Measurements from ENCODE around the gene NCL.
"Not testable (repeated sequence)": the region's sequence is repeated elsewhere in the genome, so short reads cannot be mapped to it uniquely, and the experiment has no call there.

NCL gene

DNA sequence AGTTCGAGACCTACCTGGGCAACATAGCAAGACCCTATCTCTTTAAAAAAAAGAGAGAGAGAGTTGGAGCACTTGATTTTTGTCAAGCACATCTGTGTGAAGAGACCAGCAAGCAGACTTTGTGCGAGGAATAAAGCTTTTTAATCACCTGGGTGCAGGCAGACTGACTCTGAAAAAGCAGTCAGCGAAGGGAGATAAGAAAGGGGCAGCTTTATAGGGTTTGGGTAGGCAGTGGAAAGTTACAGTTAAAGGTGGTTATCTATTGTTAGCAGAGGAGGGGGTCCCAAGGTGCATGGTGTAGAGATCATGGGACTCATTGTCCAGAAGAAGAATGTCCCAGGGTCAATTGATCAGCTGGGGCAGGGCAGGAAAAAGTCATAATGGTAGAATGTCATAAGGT lies 34.4 kb downstream of the NCL start:
- no peak for DNase-seq

DNA sequence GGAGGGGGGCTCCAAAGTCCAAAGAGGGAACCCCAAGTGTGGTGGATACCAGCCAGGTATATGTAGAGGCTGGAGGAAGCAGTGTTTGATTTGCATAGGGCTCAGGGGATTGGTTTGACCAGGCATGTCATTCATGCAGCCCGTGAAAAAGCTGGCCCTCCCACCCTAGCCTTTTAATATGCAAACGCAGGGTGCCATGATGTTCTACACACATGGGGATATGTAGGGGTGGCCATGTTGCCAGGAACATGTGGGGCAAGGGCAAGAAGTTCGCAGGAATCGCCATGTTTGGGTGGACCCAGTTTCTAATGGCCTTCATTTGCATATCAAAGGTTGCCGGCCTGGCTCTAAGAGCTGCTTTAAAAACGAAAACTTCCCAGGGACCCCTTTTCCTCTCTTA lies 35.1 kb downstream of the NCL start:
- DNase-seq = no peak

DNA sequence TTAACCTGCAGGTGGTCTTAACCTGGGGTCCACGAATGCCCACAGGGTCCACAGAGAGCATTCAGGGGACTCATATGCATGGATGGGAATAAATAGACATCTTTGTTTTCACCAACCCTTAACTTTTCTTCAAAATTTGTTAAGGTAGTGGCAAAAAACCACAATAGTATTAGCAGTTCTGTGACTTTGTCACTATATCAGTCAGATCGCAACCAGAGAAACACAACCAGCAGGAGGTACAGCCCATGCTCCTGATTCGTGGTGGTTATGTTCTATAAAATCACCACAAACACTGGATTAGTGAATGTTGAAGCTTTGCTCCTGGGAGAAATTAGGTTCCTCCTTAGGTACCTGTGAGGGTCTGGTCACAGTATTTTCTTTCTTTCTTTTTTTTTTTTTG lies 37.2 kb downstream of the NCL start:
- DNase-seq = no peak

DNA sequence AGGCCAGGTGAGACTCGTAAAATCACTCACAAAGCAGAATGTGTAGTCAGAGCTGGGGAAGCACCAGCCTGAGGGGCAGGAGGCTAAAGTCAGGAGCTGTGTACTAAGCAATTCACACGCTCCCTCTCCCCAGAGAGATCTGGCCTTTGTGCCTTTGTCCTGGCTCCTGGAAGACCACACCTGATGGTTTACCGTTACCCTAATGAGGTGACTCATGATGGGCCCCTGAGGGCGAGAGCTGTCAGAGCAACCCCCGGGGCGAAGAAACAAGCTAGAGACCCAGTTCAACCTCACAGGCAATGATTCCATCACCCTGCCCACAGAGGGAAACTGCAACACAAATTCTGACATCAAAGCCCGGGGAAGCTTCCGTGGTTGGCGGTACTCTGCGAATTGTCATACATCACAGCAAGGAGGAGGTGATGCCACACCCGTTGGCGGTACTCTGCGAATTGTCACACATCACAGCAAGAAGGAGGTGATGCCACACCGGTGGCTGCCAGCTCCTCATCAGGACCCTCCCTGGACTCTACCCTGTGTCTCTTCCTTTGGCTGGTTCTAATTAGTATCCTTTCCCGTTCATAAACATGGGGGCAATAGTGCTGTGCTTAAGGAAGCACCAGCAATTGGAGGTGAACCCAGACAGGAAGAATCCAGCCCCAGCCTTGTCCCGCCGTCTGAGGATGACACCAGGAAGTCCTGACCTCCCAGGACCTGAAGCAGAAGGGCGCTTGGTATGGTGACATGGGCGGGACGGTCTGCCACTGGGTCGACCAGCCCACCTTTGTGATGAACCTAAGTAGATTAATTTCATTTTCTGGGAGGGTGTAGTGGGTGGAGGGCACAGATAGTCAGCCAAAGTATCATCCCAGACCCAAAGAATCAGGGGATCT lies 38.2 kb downstream of the NCL start:
- DNase-seq = peak; percentile 17 to 50

DNA sequence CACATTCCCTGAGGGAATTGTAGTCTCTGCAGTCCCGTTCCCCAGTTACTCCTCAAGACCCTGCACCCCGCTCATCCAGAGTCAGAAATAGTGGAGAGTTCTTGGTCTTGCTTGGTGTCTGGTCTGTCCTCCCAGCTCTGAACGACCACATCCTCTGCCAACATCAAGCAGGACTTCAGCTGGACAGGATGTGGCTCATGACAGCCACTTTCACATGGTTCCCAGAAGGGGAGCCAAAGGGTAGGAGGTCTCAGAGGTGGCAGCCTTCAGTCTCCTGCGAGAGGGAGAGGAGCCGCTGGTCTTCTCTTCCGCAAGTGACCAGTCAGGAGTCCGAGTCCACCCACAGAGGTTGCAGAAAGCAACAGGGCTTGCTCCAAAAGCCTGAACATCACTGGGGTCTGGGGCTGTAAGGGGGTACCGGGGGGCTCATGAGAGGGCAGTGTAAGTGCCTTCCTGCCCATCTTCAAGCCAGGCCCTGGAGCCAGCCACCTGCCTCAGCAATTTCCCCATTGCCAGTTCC lies 38.9 kb downstream of the NCL start:
- DNase-seq = no peak

DNA sequence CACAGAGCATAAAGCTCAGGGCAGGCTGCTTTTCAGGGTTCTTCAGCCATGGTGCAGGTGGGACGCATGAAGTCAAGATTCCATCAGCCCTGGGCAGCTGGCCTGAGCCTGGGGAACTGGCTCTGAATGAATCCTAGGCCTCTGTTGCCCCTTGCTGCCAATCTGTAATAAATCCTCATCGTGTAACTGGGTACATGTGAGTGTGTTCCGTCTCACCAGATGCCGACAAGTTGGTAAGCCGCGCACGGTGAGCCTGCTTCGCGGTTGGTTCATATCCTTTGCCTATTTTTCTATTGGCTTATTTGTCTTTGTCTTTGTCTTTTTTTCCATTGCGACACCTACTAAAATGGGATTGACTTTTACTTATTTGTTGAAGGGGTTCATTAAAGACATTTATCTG lies 41.1 kb downstream of the NCL start:
- DNase-seq = no peak

DNA sequence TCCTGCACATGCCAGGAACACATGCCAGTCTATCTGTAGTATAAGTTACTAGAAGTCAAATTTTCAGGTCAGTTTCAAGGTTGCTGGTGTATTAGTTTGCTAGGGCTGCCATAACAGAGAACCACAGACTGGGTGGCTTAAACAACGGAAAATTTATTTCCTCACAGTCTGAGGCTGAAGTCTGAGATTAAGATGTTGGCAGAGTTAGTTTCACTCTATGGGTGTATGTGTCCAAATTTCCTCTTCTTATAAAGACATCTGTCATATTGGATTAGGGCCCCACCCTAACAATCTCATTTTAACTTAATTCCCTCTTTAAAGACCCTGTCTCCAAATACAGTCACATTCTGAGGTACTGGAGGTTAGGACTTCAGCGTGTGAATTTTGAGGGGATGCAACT lies 42.2 kb downstream of the NCL start:
- no peak for DNase-seq

DNA sequence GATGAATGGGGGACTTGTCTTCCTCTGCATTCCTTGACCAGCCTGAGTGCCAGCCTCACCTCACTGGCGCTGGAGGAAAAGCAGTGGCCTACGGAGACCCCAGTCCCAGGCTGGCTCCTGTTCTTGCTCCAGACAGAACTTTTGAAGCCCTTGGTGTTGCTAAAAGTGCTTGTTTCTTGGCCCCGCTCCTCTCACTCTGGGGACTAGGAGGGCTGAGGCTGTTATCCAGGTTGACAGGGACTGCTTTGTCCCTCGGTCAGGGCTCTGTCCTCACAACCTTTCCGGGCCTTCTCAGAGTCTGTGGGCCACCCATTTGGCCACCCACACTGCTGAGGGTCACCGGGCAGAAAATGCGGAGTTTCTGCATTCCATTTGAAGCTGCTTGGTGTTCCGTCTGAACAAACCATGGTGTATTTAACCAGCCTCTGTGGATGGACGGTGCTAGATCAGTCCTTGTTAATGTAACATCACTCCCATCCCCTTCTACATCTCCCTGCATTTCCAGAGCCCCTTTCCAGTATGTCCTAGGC lies 43.2 kb downstream of the NCL start:
- DNase-seq = no peak

DNA sequence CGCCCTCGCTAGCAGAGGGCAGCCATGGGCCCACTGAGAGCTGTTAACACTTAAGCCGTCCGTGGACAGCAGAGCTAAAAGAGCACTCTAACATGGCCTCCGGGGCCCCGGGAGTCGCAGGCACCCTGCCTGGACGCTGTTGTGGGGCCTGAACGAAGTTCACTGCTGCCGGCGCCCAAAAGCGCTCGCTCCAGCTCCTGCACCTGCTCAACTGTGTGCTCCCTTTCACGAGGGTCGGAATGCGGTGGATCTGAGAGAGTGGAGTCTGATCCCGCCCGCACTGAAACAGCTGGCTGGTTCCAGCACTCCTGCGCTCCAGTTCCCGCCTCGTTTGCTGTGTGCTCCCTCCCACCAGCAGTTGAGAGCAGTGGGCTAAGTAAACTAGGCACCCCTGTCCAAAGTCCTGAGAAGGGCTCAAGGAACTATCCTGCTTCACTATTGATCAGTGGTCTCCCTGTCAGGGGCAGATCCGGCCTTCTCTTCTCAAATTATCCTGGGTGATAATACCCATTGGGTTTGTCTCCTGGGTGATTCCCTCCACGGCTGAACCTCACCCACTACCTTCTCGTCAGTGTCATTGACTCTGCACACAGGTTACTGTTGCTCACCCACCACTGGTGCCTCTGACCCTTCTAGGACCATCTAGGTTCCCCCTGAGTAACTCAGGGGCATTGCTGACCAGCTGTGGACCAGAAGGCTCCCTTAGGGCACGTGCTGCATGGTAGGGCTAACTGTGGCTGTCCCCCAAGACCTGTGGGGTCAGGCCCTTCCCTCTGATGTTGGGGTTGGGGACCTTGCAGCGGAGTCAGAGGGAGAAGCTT lies 45.3 kb downstream of the NCL start:
- no peak for DNase-seq

DNA sequence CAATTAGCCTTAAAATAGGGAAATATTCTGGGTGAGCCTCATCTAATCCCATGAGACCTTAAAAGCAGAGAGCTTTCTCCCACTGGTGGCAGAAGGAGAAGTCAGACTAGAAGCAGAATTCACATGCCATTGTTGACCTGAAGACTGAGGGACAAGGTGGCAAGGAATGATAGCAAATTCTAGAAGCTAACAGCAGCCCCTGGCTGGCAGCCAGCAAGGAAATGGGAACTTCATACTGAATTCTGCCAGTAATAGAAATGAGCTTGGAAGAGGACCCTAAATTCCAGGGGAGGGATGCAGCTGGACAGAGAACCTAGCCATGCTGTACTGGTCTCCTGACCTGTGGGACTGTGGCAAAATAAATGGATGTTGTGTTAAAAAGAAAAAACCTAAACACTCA lies 49.3 kb downstream of the NCL start:
- DNase-seq = no peak

DNA sequence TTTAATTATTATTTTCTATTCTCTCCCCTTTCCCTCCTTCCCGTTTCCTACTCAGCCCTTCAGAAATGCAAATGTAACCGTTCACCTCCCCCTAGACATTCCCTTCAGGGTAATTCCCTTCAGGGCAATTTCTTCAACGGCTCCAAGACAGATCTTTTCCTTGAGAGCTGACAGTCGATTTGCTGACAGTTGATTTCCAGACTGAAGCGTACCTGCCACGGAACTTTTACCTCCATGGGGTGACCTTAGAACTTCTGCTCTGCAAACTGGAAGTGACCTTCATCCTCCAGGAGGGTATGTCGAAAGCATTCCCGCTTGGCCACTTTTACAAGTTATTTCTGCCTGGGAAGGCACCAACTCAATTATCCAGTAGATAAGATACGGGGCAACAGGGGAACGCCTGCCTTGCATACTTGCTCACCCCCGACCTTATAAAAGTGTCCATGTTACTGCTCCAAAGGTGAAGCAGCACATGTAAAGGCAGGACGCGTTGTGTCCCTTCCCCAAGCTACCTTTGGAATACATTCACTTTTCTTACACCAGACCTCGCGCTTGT lies 50.3 kb downstream of the NCL start:
- DNase-seq = no peak

DNA sequence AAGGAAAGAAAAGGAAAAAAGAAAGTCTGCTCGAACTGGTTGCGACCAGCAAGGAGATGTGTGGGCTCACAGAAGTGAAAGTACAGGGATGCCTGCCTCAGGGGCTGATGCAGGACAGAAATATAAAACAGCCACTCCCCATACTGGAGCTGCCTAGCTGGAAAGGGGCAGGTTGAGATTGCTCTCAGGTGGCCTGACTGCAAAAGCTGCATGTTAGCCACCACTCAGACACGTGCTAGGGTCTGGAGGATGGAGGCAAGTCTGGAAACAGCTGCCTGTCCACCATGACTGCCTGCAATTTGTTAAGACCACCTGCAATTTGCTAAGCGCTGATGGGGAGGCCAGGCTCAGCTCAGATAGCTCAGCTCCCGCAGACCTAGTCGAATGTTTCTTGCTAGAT lies 50.8 kb downstream of the NCL start:
- no peak for DNase-seq

DNA sequence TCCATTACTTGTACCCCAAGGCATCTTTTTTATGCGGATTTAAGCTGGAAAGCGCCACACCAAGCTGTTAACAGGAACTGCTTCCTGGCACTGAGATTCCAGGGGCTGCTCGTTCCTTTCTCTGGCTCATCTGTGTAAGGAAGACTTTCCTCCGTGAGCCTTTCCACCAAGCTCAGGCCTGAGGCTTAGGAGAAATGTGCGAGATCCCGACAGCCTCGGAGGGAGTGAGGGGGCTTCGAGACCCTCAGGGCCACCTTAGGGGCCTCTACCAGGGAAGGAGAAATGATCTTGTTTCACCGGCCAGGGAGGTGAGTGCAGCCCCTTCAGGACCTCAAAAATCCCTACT lies 51.7 kb downstream of the NCL start:
- DNase-seq = no peak

DNA sequence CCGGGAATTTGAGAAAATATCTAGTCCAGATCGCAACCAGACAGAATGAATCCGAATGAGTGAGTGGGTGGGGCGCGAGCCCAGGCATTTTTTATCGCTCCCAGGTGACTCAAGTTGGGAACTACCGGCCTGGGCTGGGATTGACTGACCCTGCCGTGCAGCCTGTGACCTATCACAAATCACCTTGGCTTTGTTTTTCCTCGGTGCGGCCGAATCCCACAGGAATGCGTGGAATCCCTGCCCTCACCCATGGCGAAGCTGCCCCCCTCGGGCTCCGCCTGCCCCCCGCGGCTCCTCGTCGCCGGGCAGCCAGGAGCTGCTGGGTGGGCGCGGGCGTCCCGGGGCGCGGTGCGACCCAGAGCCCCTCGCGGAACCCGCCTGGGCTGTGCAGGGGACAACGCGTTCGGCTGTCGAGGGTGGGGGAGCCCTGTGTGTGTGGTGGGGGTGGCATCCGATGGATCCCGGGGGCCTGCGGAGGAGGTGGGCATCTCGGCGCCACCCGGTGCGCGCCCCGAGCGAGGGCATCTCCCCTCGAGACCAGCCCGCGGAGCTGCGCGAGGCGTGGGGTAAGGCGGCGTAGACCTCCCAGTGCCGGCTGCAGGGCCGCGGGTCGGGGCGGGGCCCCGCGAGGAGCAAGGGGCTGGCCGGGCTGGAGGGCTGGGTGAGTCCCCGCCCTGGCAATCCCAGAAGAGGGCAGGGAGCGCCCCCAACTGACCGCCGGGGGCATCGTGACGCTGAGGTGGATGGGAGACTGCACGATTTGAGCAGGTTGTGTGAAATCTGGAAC lies 52.3 kb downstream of the NCL start:
- DNase-seq = peak; percentile 52 to 65

DNA sequence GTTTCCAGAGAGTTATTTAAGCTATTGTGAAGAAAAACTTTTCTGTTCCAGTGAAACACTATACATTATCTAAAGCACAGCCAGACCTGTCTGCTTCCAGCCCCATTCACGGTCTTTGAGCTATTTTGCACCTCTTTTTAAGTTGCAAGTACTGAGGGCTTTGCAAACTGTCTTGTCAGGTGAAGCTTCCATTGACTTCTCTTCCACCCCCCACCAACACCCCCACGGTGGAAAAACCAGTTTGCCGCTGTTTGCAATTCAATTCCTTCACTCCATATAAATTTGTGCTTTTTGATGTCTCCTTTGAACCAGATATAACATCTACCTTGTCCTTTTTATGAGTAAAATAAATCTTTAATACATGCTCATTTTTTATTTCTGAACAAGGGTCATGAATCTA lies 53.0 kb downstream of the NCL start:
- no peak for DNase-seq

DNA sequence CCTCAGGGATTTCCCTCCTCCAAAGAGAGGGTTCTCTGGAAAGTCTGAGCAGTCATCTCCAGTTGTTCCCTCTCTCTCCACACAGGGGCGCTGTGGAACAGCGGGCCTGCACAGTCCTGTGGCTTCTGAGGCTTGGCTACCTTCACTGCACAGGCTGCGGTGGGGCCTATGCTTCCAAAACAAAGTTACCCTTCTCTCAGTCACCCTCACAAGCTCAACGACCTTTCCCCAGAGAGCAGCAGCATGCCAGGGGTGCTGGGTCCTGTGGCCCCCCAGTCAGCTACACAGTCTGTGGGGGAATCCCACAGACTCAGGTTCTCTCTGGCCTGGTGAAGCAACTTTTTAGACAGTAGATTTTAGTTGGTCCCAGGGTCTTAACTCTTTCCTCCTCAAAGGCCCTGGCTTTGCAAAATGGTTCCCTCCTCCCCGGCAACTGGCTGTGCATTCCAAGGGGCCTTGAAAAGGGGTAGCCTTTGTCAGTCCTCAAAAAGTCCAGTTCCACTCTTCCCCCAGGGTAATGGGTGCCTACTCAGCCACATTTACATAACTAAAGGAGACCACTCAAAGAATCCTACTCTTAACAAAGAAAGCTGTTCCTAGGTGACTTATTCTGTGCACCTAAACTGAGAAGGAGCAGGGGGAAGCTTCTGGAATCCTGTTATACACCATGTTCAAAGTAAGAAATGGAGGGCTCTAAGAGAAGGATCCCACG lies 53.8 kb downstream of the NCL start:
- no peak for DNase-seq

DNA sequence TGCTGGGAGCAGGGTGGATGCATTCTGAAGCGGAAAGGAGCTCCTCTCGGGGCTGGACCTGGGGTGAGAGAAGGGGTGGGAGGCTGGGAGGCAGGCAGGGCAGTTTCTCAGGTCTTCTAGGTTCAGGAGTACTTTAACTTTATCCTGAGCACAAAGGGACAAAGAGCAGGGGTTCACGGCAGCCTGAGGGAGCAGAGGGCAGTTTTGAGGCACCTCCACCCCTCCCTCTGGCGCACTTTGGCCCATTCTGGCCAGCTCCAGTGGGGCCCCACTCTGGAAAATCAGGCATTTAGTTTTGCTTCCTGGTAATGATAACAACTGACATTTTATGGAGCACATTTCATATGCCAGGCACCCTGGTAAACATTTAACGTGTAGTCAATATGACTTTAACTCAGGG lies 54.5 kb downstream of the NCL start:
- no peak for DNase-seq

DNA sequence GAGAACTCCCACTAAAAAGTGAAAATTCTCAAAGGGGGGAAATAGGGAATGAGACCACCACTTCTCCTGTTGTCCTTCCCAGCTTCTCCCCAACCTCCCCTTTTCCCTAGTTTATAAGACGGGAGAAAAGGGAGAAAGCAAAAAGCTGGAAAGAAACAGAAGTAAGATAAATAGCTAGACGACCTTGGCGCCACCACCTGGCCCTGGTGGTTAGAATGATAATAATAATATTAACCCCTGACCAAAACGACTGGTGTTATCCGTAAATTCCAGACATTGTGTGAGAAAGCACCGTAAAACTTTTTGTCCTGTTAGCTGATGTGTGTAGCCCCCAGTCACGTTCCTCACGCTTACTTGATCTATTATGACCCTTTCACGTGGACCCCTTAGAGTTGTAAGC lies 56.0 kb downstream of the NCL start:
- DNase-seq = not testable (repeated sequence)

DNA sequence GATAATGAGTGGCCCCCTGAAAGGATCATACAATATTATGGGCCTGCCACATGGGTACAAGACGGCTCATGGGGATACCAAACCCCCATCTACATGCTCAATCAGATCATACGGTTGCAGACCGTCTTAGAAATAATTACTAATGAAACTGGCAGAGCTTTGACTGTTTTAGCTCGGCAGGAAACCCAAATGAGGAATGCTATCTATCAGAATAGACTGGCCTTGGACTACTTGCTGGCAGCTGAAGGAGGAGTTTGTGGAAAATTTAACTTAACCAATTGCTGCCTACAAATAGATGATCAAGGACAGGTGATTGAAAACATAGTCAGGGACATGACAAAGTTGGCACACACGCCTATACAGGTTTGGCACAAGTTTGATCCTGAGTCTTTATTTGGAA lies 56.6 kb downstream of the NCL start:
- not testable (repeated sequence) for DNase-seq

DNA sequence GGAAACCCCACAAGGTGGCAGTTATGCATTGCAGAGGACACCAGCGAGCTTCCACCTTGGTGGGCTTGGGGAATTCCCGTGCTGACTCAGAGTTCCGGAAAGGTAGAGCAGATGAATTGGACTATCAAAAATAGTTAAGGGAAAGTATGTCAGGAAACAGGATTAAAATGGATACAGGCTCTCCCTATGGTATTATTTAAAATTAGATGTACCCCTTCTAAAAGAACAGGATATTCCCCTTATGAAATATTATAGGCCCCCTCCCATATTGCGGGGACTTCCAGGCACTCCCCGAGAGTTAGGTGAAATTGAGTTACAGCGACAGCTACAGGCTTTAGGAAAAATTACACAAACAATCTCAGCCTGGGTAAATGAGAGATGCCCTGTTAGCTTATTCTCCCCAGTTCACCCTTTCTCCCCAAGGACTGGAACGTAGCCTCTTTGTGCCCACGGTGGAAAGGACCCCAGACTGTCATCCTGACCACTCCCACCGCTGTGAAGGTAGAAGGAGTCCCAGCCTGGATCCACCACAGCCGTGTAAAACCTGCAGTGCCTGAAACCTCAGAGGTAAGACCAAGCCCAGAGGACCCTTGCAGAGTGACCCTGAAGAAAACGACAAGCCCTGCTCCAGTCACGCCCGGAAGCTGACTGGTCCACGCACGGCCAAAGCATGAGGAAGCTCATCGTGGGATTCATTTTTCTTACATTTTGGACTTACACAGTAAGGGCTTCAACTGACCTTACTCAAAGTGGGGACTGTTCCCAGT lies 58.5 kb downstream of the NCL start:
- DNase-seq = peak in 1 of 2 experiments; percentile 51

DNA sequence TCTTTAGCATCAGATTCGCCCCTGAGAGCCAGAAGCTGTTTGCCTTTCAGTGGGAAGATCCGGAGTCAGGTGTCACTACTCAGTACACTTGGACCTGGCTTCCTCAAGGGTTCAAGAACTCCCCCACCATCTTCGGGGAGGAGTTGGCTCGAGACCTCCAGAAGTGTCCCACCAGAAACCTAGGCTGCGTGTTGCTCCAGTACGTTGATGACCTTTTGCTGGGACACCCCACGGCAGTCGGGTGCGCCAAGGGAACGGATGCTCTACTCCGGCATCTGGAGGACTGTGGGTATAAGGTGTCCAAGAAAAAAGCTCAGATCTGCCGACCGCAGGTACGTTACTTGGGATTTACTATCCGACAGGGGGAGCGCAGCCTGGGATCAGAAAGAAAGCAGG lies 60.1 kb downstream of the NCL start:
- DNase-seq = not testable (repeated sequence)

All from stimulated activated CD4-positive, alpha-beta T cell treated with anti-CD3 and anti-CD28 coated beads, Interleukin-4, amount 100 ng/mL, for 4 hours (primary cell).